ENCODE measurements around the gene CRLF1. TPM values are rescaled to one million over a fixed set of nuclear protein-coding genes. Genes with fewer than 3 reads are reported as not detected.
A peak's percentile ranks its signal among the peaks of the same experiment; 100 is the strongest.

CRLF1 gene
- total RNA-seq, 2 donors from 2014 or later = 10.4 to 10.5 TPM

- Histone ChIP-seq H3K4me3 (ENCODE audit: low read length) (no peak overlapping the region), H3K27ac (ENCODE audit: low read depth, low read length) (peak overlapping the region; percentile 85), H3K9ac (ENCODE audit: extremely low read depth, low read length, poor library complexity, severe bottlenecking) (no peak overlapping the region), H3K9me3 (ENCODE audit: control insufficient read depth, low read length) (no peaks in the 10 kb centered on the region), H3K4me1 (ENCODE audit: control insufficient read depth, insufficient read depth, low read length) (peaks cover 24% of the 10 kb centered on the region), H3K27me3 (ENCODE audit: control insufficient read depth, insufficient read depth, low read length, poor library complexity, severe bottlenecking) (no peaks in the 10 kb centered on the region), H3K36me3 (ENCODE audit: control insufficient read depth, insufficient read depth, low read length) (no peaks in the 10 kb centered on the region)
- peak overlapping the region; percentile 31 for H3K4me3 Mint-ChIP-seq
- H3K27ac Mint-ChIP-seq = peak overlapping the region; percentile 92
- 57 to 74% methylated on average over 25 to 34 of the region's 34 CpGs for WGBS, 2 experiments (ENCODE audit: insufficient coverage in 1 of 2, insufficient read length in 1 of 2)
- TF ChIP-seq CTCF (conservative IDR thresholded peaks at IDR 0.05) = no peak
- H3K27me3 Mint-ChIP-seq (ENCODE audit: insufficient read depth) = no peaks in the 10 kb centered on the region
- no peaks in the 10 kb centered on the region for H3K9me3 Mint-ChIP-seq
- H3K4me1 Mint-ChIP-seq = peaks cover 35% of the 10 kb centered on the region
- DNase-seq = peak; percentile 66
- peaks cover 1% of the 10 kb centered on the region for H3K36me3 Mint-ChIP-seq (ENCODE audit: low read depth)
These were observed 44.0 kb upstream of the CRLF1 start for GRCh38 chr19:18650468-18651041.

GRCh38 chr19:18650021-18650390 lies 43.4 kb upstream of the CRLF1 start:
- no peaks in the 10 kb centered on the region for H3K9me3 ChIP-seq (ENCODE audit: control insufficient read depth, low read length)
- no peaks in the 10 kb centered on the region for H3K9me3 Mint-ChIP-seq
- no peak for TF ChIP-seq CTCF (conservative IDR thresholded peaks at IDR 0.05)
- peak overlapping the region; percentile 85 for H3K27ac ChIP-seq (ENCODE audit: low read depth, low read length)
- peaks cover 24% of the 10 kb centered on the region for H3K4me1 ChIP-seq (ENCODE audit: control insufficient read depth, insufficient read depth, low read length)
- peak overlapping the region; percentile 92 for H3K27ac Mint-ChIP-seq
- peaks cover 35% of the 10 kb centered on the region for H3K4me1 Mint-ChIP-seq
- H3K36me3 ChIP-seq (ENCODE audit: control insufficient read depth, insufficient read depth, low read length) = no peaks in the 10 kb centered on the region
- no peaks in the 10 kb centered on the region for H3K27me3 Mint-ChIP-seq (ENCODE audit: insufficient read depth)
- peaks cover 1% of the 10 kb centered on the region for H3K36me3 Mint-ChIP-seq (ENCODE audit: low read depth)
- WGBS, 2 experiments (ENCODE audit: insufficient coverage in 1 of 2, insufficient read length in 1 of 2) = 28 to 46% methylated on average over 17 of the region's 17 CpGs
- H3K9ac ChIP-seq (ENCODE audit: extremely low read depth, low read length, poor library complexity, severe bottlenecking) = no peak overlapping the region
- peak; percentile 85 for DNase-seq
- H3K4me3 Mint-ChIP-seq = peak overlapping the region; percentile 31
- peak overlapping the region; percentile 51 for H3K4me3 ChIP-seq (ENCODE audit: low read length)
- no peaks in the 10 kb centered on the region for H3K27me3 ChIP-seq (ENCODE audit: control insufficient read depth, insufficient read depth, low read length, poor library complexity, severe bottlenecking)

GRCh38 chr19:18649371-18650020 lies 42.9 kb upstream of the CRLF1 start:
- Histone ChIP-seq H3K4me1 (ENCODE audit: control insufficient read depth, insufficient read depth, low read length) (peaks cover 24% of the 10 kb centered on the region), H3K9ac (ENCODE audit: extremely low read depth, low read length, poor library complexity, severe bottlenecking) (no peak overlapping the region), H3K27ac (ENCODE audit: low read depth, low read length) (peak overlapping the region; percentile 85), H3K36me3 (ENCODE audit: control insufficient read depth, insufficient read depth, low read length) (no peaks in the 10 kb centered on the region), H3K27me3 (ENCODE audit: control insufficient read depth, insufficient read depth, low read length, poor library complexity, severe bottlenecking) (no peaks in the 10 kb centered on the region), H3K4me3 (ENCODE audit: low read length) (peak overlapping the region; percentile 51), H3K9me3 (ENCODE audit: control insufficient read depth, low read length) (no peaks in the 10 kb centered on the region)
- Mint-ChIP-seq H3K36me3 (ENCODE audit: low read depth) (peaks cover 1% of the 10 kb centered on the region), H3K27ac (peak overlapping the region; percentile 92), H3K4me3 (peak overlapping the region; percentile 31), H3K4me1 (peaks cover 37% of the 10 kb centered on the region), H3K27me3 (ENCODE audit: insufficient read depth) (no peaks in the 10 kb centered on the region), H3K9me3 (no peaks in the 10 kb centered on the region)
- TF ChIP-seq CTCF (conservative IDR thresholded peaks at IDR 0.05) = no peak
- 27 to 54% methylated on average over 23 to 25 of the region's 25 CpGs for WGBS, 2 experiments (ENCODE audit: insufficient coverage in 1 of 2, insufficient read length in 1 of 2)
- peak; percentile 82 for DNase-seq
